WTC11 (cell line): Measurements from ENCODE around the gene TLE6. TPM values are rescaled to one million over a fixed set of nuclear protein-coding genes. Genes with fewer than 3 reads are reported as not detected.
A peak's percentile ranks its signal among the peaks of the same experiment; 100 is the strongest.

Source experiments
- ATAC-seq: fragments of 200-7000 bp; cut with Tn5 transposase; 2 replicates; pipeline ENCODE4 v1.10.0; 2021; ENCODE audit warnings: mild to moderate bottlenecking, moderate library complexity
- CTCF ChIA-PET: fragments of 300-600 bp; sonication (Branson Sonifier 250); formaldehyde crosslinking; loops from one replicate; lab custom pipeline; 2021; ENCODE audit warnings: antibody characterized with exemption; lab: Charles Lee
- POLR2A ChIA-PET: fragments of 350-600 bp; sonication (Branson Sonifier 250); formaldehyde crosslinking; loops from one replicate; lab custom pipeline; 2021; ENCODE audit warnings: antibody characterized with exemption; lab: Charles Lee
- DNase-seq: peaks from one replicate; pipeline ENCODE4 v3.0.0; 2021; ENCODE audit warnings: low spot score
- H3K27ac Mint-ChIP-seq: 2 replicates; pipeline ENCODE4 v1.8.0; 2021; ENCODE audit warnings: mixed read lengths
- H3K27me3 Mint-ChIP-seq: 2 replicates; pipeline ENCODE4 v1.8.0; 2021; ENCODE audit warnings: low read depth, mild to moderate bottlenecking, moderate library complexity, mixed read lengths
- H3K36me3 Mint-ChIP-seq: 2 replicates; pipeline ENCODE4 v1.8.0; 2021; ENCODE audit warnings: mixed read lengths
- H3K4me1 Mint-ChIP-seq: 2 replicates; pipeline ENCODE4 v1.8.0; 2022; ENCODE audit warnings: mixed read lengths
- H3K4me3 Mint-ChIP-seq: 2 replicates; pipeline ENCODE4 v1.8.0; 2021; ENCODE audit warnings: mild to moderate bottlenecking, moderate library complexity, mixed read lengths
- H3K9me3 Mint-ChIP-seq: 2 replicates; pipeline ENCODE4 v1.8.0; 2021; ENCODE audit warnings: mixed read lengths
- ETV6 ChIP-seq: sonication (generic); formaldehyde crosslinking; IDR thresholded peaks from 2 replicates; pipeline ENCODE4 v1.8.1; 2022; ENCODE audit warnings: mild to moderate bottlenecking, missing genetic modification reagents
- GTF2I ChIP-seq: fragments of 250-450 bp; sonication (Bioruptor Pico); conservative IDR thresholded peaks from 2 replicates; pipeline ENCODE4 v1.4.0; 2021; ENCODE audit warnings: mild to moderate bottlenecking
- IRF2 ChIP-seq: sonication (generic); formaldehyde crosslinking; IDR thresholded peaks from 2 replicates; pipeline ENCODE4 v1.8.0; 2022; ENCODE audit warnings: low read depth, missing genetic modification reagents, borderline replicate concordance
- RELA ChIP-seq: sonication (generic); formaldehyde crosslinking; IDR thresholded peaks from 2 replicates; pipeline ENCODE4 v1.8.1; 2022; ENCODE audit warnings: missing genetic modification reagents, mild to moderate bottlenecking, borderline replicate concordance
- SP1 ChIP-seq: sonication (generic); formaldehyde crosslinking; conservative IDR thresholded peaks from 2 replicates; pipeline ENCODE4 v1.8.1; 2022; ENCODE audit warnings: missing genetic modification reagents
- TEAD1 ChIP-seq: sonication (generic); formaldehyde crosslinking; IDR thresholded peaks from 2 replicates; pipeline ENCODE4 v1.8.0; 2022; ENCODE audit warnings: mild to moderate bottlenecking, missing genetic modification reagents
- ZNF232 ChIP-seq: sonication (generic); formaldehyde crosslinking; IDR thresholded peaks from 2 replicates; pipeline ENCODE4 v1.8.0; 2022; ENCODE audit warnings: mild to moderate bottlenecking, missing genetic modification reagents
- total RNA-seq: library from RNA; stranded (reverse); gene quantifications from 3 replicates; pipeline ENCODE4 v1.2.3, GENCODE V29; 2021
- TF ChIP-seq, protein P1 (sequence below): sonication (generic); formaldehyde crosslinking; IDR thresholded peaks from 2 replicates; pipeline ENCODE4 v1.8.0; 2022; ENCODE audit warnings: missing genetic modification reagents
- TF ChIP-seq, protein P2 (sequence below): sonication (generic); formaldehyde crosslinking; IDR thresholded peaks from 2 replicates; pipeline ENCODE4 v1.8.0; 2022; ENCODE audit warnings: mild to moderate bottlenecking, missing genetic modification reagents
- TF ChIP-seq, protein P3 (sequence below): sonication (generic); formaldehyde crosslinking; IDR thresholded peaks from 2 replicates; pipeline ENCODE4 v1.8.1; 2023; ENCODE audit warnings: mild to moderate bottlenecking, moderate library complexity, missing genetic modification reagents
- TF ChIP-seq, protein P4 (sequence below): sonication (generic); formaldehyde crosslinking; IDR thresholded peaks from 2 replicates; pipeline ENCODE4 v1.8.0; 2023; ENCODE audit warnings: missing genetic modification reagents, mild to moderate bottlenecking, borderline replicate concordance

Gene TLE6
- total RNA-seq, 1 experiment from 2014 or later: 3.1 TPM

DNA sequence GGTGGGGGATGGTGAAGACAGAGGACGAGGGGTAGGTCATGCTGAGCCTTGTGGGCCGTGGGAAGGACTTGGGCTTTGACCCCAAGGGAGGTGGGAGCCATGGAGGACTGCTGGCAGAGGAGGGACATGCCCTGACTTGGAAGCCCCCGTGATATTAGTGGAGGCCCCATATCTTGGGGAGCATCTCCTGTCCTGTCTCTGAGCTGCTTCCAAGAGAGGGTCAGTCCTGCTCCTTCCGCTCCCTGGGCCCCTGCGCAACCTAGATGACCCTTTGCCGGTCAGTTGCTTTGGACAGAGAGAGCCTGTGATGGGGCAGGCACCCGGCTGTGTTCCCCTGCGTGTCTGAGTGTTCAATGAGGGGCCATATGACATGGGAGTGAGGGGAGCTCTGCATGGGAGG, 5.2 kb downstream of the TLE6 start:
- H3K9me3 Mint-ChIP-seq: no peaks in the 10 kb centered on the region
- ATAC-seq: no peak

DNA sequence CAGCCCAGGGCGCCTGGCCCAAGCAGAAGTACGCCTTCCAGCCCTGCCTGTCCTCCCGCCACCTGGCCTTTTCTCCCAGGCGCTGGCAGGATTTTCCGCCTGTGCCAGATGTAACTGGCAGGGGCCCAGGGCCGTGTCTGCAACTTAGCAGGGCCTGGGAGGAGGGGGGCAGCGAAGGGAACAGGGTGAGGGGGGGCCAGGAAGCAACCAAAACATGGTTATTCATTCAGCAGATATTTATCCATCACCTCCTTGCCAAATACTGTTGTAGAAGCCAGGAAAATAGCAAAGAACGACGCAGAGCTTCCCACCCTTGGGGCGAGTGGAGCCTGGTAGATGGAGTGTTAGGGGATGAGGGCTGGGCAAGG, 5.6 kb downstream of the TLE6 start:
- peaks cover 54% of the 10 kb centered on the region for H3K27me3 Mint-ChIP-seq
- H3K4me1 Mint-ChIP-seq: peaks cover 41% of the 10 kb centered on the region
- ATAC-seq: peak; percentile 5
- no peaks in the 10 kb centered on the region for H3K36me3 Mint-ChIP-seq
- TF ChIP-seq TEAD1 (CRISPR knock-in tag): 0 out of 2 replicates have a peak, but pooled peaks have one; percentile 24
- TF ChIP-seq, protein P1, sequence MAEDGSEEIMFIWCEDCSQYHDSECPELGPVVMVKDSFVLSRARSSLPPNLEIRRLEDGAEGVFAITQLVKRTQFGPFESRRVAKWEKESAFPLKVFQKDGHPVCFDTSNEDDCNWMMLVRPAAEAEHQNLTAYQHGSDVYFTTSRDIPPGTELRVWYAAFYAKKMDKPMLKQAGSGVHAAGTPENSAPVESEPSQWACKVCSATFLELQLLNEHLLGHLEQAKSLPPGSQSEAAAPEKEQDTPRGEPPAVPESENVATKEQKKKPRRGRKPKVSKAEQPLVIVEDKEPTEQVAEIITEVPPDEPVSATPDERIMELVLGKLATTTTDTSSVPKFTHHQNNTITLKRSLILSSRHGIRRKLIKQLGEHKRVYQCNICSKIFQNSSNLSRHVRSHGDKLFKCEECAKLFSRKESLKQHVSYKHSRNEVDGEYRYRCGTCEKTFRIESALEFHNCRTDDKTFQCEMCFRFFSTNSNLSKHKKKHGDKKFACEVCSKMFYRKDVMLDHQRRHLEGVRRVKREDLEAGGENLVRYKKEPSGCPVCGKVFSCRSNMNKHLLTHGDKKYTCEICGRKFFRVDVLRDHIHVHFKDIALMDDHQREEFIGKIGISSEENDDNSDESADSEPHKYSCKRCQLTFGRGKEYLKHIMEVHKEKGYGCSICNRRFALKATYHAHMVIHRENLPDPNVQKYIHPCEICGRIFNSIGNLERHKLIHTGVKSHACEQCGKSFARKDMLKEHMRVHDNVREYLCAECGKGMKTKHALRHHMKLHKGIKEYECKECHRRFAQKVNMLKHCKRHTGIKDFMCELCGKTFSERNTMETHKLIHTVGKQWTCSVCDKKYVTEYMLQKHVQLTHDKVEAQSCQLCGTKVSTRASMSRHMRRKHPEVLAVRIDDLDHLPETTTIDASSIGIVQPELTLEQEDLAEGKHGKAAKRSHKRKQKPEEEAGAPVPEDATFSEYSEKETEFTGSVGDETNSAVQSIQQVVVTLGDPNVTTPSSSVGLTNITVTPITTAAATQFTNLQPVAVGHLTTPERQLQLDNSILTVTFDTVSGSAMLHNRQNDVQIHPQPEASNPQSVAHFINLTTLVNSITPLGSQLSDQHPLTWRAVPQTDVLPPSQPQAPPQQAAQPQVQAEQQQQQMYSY (CRISPR knock-in tag): peak; percentile 34; the same call in 1 of the 2 replicates
- no peak for TF ChIP-seq RELA (CRISPR knock-in tag)
- TF ChIP-seq ETV6 (CRISPR knock-in tag): no peak
- TF ChIP-seq, all 79 proteins: peak for 2
- ChIA-PET CTCF (interaction anchor here (0.9 to 2.7 kb wide), 5 partner anchors 12 to 121 kb away, joined by 3 to 10 read pairs (median 3); no protein-coding TSS in a partner anchor), POLR2A (no interaction called here)
- Mint-ChIP-seq H3K27ac (no peak overlapping the region), H3K4me3 (no peak overlapping the region; the same call in 1 of the 2 replicates), H3K9me3 (no peaks in the 10 kb centered on the region)
- no peak for DNase-seq

More for the DNA sequence above, 5.2 kb downstream of the TLE6 start:
- Mint-ChIP-seq H3K27ac (no peak overlapping the region), H3K4me1 (peaks cover 43% of the 10 kb centered on the region), H3K27me3 (peaks cover 56% of the 10 kb centered on the region), H3K36me3 (no peaks in the 10 kb centered on the region), H3K4me3 (no peak overlapping the region)
- no peak for DNase-seq
- ChIA-PET POLR2A (interaction anchor here (0.7 kb wide), 1 partner anchor 54 kb away, joined by 8 read pairs; no protein-coding TSS in a partner anchor), CTCF (interaction anchor here (0.9 to 2.7 kb wide), 5 partner anchors 12 to 121 kb away, joined by 3 to 10 read pairs (median 3); no protein-coding TSS in a partner anchor)
- TF ChIP-seq, protein P2, sequence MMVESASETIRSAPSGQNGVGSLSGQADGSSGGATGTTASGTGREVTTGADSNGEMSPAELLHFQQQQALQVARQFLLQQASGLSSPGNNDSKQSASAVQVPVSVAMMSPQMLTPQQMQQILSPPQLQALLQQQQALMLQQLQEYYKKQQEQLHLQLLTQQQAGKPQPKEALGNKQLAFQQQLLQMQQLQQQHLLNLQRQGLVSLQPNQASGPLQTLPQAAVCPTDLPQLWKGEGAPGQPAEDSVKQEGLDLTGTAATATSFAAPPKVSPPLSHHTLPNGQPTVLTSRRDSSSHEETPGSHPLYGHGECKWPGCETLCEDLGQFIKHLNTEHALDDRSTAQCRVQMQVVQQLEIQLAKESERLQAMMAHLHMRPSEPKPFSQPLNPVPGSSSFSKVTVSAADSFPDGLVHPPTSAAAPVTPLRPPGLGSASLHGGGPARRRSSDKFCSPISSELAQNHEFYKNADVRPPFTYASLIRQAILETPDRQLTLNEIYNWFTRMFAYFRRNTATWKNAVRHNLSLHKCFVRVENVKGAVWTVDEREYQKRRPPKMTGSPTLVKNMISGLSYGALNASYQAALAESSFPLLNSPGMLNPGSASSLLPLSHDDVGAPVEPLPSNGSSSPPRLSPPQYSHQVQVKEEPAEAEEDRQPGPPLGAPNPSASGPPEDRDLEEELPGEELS (CRISPR knock-in tag): no peak
- TF ChIP-seq IRF2 (CRISPR knock-in tag): no peak
- TF ChIP-seq, protein P3, sequence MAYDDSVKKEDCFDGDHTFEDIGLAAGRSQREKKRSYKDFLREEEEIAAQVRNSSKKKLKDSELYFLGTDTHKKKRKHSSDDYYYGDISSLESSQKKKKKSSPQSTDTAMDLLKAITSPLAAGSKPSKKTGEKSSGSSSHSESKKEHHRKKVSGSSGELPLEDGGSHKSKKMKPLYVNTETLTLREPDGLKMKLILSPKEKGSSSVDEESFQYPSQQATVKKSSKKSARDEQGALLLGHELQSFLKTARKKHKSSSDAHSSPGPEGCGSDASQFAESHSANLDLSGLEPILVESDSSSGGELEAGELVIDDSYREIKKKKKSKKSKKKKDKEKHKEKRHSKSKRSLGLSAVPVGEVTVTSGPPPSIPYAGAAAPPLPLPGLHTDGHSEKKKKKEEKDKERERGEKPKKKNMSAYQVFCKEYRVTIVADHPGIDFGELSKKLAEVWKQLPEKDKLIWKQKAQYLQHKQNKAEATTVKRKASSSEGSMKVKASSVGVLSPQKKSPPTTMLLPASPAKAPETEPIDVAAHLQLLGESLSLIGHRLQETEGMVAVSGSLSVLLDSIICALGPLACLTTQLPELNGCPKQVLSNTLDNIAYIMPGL (CRISPR knock-in tag): no peak

DNA sequence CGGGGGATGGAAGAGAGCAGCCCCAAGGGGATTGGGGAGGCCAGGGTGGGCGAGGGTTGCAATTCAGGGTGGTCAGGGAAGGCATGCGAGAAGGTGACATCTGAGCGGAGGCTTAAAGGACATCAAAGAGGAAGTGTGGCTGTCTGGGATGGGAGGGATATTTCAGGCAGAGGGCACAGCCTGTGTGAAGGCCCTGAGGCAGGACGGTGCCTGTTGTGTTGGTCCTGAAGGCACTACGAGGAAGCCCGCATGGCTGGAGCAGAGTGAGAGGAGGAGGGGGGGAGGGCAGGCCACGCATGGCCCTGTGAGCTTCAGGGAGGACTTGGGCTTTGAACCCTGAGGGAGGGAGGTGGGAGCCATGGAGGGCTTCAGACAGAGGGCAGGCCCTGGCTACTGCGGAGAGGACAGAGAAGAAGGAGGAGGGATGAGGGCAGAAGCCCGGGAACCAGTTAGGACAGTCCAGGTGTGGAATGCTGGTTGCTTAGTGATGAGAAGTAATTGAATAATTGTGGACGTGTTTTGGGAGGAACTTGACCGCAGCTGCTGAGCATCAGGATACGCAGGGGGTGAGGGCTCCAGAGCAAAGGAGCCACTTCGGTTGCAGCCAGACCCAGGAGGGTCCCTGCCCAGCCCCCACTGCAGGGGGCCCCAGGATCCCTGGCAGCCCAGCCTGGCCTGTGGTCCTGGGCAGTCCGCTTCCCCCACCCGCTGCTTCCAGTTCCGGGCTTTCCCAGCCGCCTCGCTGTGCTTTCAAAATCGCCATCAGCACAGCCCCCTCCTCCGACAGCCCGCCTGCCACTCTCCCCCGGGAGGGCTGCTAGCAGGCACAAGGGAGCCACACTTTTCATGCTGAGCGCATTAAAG, 6.2 kb downstream of the TLE6 start:
- peak; percentile 62 for ATAC-seq
- Mint-ChIP-seq H3K36me3 (no peaks in the 10 kb centered on the region), H3K9me3 (no peaks in the 10 kb centered on the region), H3K4me1 (peaks cover 38% of the 10 kb centered on the region), H3K4me3 (peak overlapping the region; percentile 41; the same call in 1 of the 2 replicates), H3K27me3 (peaks cover 48% of the 10 kb centered on the region), H3K27ac (peak overlapping the region; percentile 70; the same call in 1 of the 2 replicates)
- ChIA-PET POLR2A (interaction anchor here (1.0 kb wide), 1 partner anchor 13 kb away, joined by 3 read pairs; no protein-coding TSS in a partner anchor), CTCF (interaction anchor here (1.0 to 2.7 kb wide), 6 partner anchors 13 to 180 kb away, joined by 3 to 10 read pairs (median 4); no protein-coding TSS in a partner anchor)
- DNase-seq: peak; percentile 80
- TF ChIP-seq, protein P1 (CRISPR knock-in tag): peak; percentile 99
- peak; percentile 98 for TF ChIP-seq GTF2I (CRISPR knock-in tag)
- TF ChIP-seq, protein P4, sequence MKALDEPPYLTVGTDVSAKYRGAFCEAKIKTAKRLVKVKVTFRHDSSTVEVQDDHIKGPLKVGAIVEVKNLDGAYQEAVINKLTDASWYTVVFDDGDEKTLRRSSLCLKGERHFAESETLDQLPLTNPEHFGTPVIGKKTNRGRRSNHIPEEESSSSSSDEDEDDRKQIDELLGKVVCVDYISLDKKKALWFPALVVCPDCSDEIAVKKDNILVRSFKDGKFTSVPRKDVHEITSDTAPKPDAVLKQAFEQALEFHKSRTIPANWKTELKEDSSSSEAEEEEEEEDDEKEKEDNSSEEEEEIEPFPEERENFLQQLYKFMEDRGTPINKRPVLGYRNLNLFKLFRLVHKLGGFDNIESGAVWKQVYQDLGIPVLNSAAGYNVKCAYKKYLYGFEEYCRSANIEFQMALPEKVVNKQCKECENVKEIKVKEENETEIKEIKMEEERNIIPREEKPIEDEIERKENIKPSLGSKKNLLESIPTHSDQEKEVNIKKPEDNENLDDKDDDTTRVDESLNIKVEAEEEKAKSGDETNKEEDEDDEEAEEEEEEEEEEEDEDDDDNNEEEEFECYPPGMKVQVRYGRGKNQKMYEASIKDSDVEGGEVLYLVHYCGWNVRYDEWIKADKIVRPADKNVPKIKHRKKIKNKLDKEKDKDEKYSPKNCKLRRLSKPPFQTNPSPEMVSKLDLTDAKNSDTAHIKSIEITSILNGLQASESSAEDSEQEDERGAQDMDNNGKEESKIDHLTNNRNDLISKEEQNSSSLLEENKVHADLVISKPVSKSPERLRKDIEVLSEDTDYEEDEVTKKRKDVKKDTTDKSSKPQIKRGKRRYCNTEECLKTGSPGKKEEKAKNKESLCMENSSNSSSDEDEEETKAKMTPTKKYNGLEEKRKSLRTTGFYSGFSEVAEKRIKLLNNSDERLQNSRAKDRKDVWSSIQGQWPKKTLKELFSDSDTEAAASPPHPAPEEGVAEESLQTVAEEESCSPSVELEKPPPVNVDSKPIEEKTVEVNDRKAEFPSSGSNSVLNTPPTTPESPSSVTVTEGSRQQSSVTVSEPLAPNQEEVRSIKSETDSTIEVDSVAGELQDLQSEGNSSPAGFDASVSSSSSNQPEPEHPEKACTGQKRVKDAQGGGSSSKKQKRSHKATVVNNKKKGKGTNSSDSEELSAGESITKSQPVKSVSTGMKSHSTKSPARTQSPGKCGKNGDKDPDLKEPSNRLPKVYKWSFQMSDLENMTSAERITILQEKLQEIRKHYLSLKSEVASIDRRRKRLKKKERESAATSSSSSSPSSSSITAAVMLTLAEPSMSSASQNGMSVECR: peak; percentile 48; the same call in 1 of the 2 replicates
- TF ChIP-seq SP1 (CRISPR knock-in tag): peak; percentile 84
- TF ChIP-seq ZNF232 (CRISPR knock-in tag): peak; percentile 54; the same call in 1 of the 2 replicates
